K562 (cell line): ENCODE measurements around the gene MSH2. TPM values are rescaled to one million over a fixed set of nuclear protein-coding genes. Genes with fewer than 3 reads are reported as not detected.

Experiments used
- ATAC-seq: fragments of 200-7000 bp; cut with Tn5 transposase; 3 replicates; pipeline ENCODE4 v1.9.1; 2020; ENCODE audit warnings: moderate library complexity
- BruUV-seq: library from RNA; stranded (reverse); fragments of 400-500 nt; replicated peaks from 2 replicates; lab custom pipeline; 2021; lab: Mats Ljungman, UMichigan
- CTCF ChIA-PET: fragments of 300-600 bp; formaldehyde crosslinking; extraction: SDS; loops from one replicate; lab custom pipeline; 2021; ENCODE audit warnings: low intra/inter-chr PET ratio; lab: Yijun Ruan, JAX
- POLR2A ChIA-PET: fragments of 300-600, 350-650 bp; sonication (Branson Sonifier 250); formaldehyde crosslinking; extraction: SDS; loops from one replicate; lab custom pipeline; 2021; ENCODE audit warnings: antibody characterized with exemption, inconsistent platforms; lab: Yijun Ruan, JAX
- DNase-seq, 4 experiments: peaks; one replicate each; pipeline versions ENCODE4 v3.0.0 to v3.0.0-alpha.2; 2011 to 2018; ENCODE audit warnings: low spot score in 3 of 4, mixed read lengths in 3 of 4; ENCODE audit errors: extremely low read depth in 1 of 4
- FAIRE-seq: peaks from 2 replicates; lab custom pipeline; 2011; peaks lifted over from hg19 to GRCh38; lab: Jason Lieb, UNC
- H2AFZ ChIP-seq: 2 replicates; pipeline ENCODE4 v1.6.0; 2011; ENCODE audit warnings: low read depth, low read length, control low read depth, inconsistent platforms
- H3K27ac ChIP-seq: fragments of 200-600 bp; 3 replicates; pipeline ENCODE4 v1.8.0; 2011; ENCODE audit warnings: low read depth, mild to moderate bottlenecking, control low read depth, inconsistent platforms, low read length, moderate library complexity, mixed read lengths; ENCODE audit errors: extremely low read depth
- H3K27me3 ChIP-seq, 2 experiments: fragments of 300-600 bp in 1 of 2; 2 replicates in 1 of 2; 3 replicates in 1 of 2; pipeline versions ENCODE4 v1.6.0 to v1.8.0; 2011; ENCODE audit warnings: inconsistent platforms in 2 of 2, low read length in 2 of 2, mild to moderate bottlenecking in 1 of 2, mixed read lengths in 1 of 2, moderate library complexity in 1 of 2; ENCODE audit not compliant: control insufficient read depth in 2 of 2, insufficient read depth in 2 of 2
- H3K36me3 ChIP-seq: fragments of 300-600 bp; 3 replicates; pipeline ENCODE4 v1.8.0; 2011; ENCODE audit warnings: mild to moderate bottlenecking, low read length, inconsistent platforms; ENCODE audit not compliant: control insufficient read depth, insufficient read depth
- H3K4me1 ChIP-seq, 2 experiments: fragments of 200-600 bp in 1 of 2; replicated peaks in 1 of 2; 2 replicates in 1 of 2; 3 replicates in 1 of 2; pipeline versions ENCODE4 v1.5.1 to v1.8.0; 2011; ENCODE audit warnings: inconsistent platforms in 2 of 2, low read length in 2 of 2, mild to moderate bottlenecking in 1 of 2, mixed read lengths in 1 of 2, moderate library complexity in 1 of 2; ENCODE audit not compliant: control insufficient read depth in 2 of 2, insufficient read depth in 2 of 2
- H3K4me2 ChIP-seq: 2 replicates; pipeline ENCODE4 v1.6.1; 2011; ENCODE audit warnings: low read length, control low read depth, inconsistent platforms, mixed read lengths; ENCODE audit not compliant: insufficient read depth
- H3K4me3 ChIP-seq: fragments of 200-600 bp; sonication (generic), shearing (Covaris generic); 2 replicates; pipeline ENCODE4 v1.5.1; 2016; ENCODE audit warnings: control low read depth, inconsistent platforms
- H3K79me2 ChIP-seq: fragments of 200-600 bp; 3 replicates; pipeline ENCODE4 v1.8.0; 2011; ENCODE audit warnings: low read length, inconsistent platforms; ENCODE audit not compliant: control insufficient read depth, insufficient read depth
- H3K9ac ChIP-seq, 2 experiments: 2 replicates each; pipeline versions ENCODE4 v1.6.0 to v1.6.1; 2011; ENCODE audit warnings: low read depth in 2 of 2, low read length in 2 of 2, control low read depth in 1 of 2, inconsistent platforms in 1 of 2, mild to moderate bottlenecking in 1 of 2, mixed read lengths in 1 of 2; ENCODE audit not compliant: insufficient read depth in 1 of 2
- H3K9me1 ChIP-seq: one replicate; pipeline ENCODE4 v1.6.0; 2011; ENCODE audit warnings: inconsistent platforms, mild to moderate bottlenecking, low read length, moderate library complexity; ENCODE audit not compliant: control insufficient read depth, insufficient read depth
- H3K9me3 ChIP-seq: replicated peaks from 2 replicates; pipeline ENCODE4 v1.5.1; 2011; ENCODE audit warnings: low read depth, low read length, inconsistent platforms; ENCODE audit not compliant: control insufficient read depth, insufficient read depth
- H4K20me1 ChIP-seq: replicated peaks from 2 replicates; pipeline ENCODE4 v1.6.1; 2011; ENCODE audit warnings: low read length, inconsistent platforms, mixed read lengths; ENCODE audit not compliant: control insufficient read depth, insufficient read depth
- BACH1 ChIP-seq: fragments of 200-800 bp; sonication (Bioruptor generic); IDR thresholded peaks from 2 replicates; pipeline ENCODE4 v1.6.1; 2016; ENCODE audit warnings: missing genetic modification characterization, missing compliant biosample characterization
- CBFA2T2 ChIP-seq: fragments of 450-650 bp; conservative IDR thresholded peaks from 2 replicates; pipeline ENCODE4 v1.6.1; 2017; ENCODE audit warnings: mild to moderate bottlenecking
- CXXC5 ChIP-seq: fragments of 250-450 bp; sonication (Bioruptor Pico); IDR thresholded peaks from 2 replicates; pipeline ENCODE4 v1.8.0; 2022; ENCODE audit warnings: inconsistent platforms, mild to moderate bottlenecking, moderate library complexity
- DPF2 ChIP-seq: fragments of 450-650 bp; IDR thresholded peaks from 2 replicates; pipeline ENCODE4 v1.6.1; 2016
- FOSL1 ChIP-seq: fragments of 200-800 bp; sonication (Bioruptor generic); conservative IDR thresholded peaks from 2 replicates; pipeline ENCODE4 v1.6.1; 2016; ENCODE audit warnings: missing genetic modification characterization, missing compliant biosample characterization
- FOXK2 ChIP-seq, 2 experiments: fragments of 450-650 bp; IDR thresholded peaks in 1 of 2; conservative IDR thresholded peaks in 1 of 2; 2 replicates each; pipeline ENCODE4 v1.6.1; 2016; ENCODE audit warnings: low read depth in 2 of 2, mild to moderate bottlenecking in 1 of 2
- HDAC1 ChIP-seq, 2 experiments: fragments of 450-650 bp; IDR thresholded peaks; 2 replicates each; pipeline ENCODE4 v1.6.1; 2016 to 2017; ENCODE audit warnings: inconsistent platforms in 1 of 2, mild to moderate bottlenecking in 1 of 2, moderate library complexity in 1 of 2
- L3MBTL2 ChIP-seq: fragments of 450-650 bp; IDR thresholded peaks from 2 replicates; pipeline ENCODE4 v1.6.1; 2016; ENCODE audit warnings: mild to moderate bottlenecking, moderate library complexity
- LEF1 ChIP-seq: fragments of 450-650 bp; IDR thresholded peaks from 2 replicates; pipeline ENCODE4 v1.6.1; 2016; ENCODE audit warnings: mild to moderate bottlenecking
- MAX ChIP-seq: sonication (generic); formaldehyde crosslinking; IDR thresholded peaks from 2 replicates; pipeline ENCODE4 v1.9.0; 2022; ENCODE audit warnings: mild to moderate bottlenecking, missing genetic modification reagents
- PRDM10 ChIP-seq: fragments of 450-650 bp; IDR thresholded peaks from 2 replicates; pipeline ENCODE4 v1.6.1; 2018; ENCODE audit not compliant: partially characterized antibody
- RBBP5 ChIP-seq: fragments of 200-600 bp; sonication (generic); IDR thresholded peaks from 2 replicates; pipeline ENCODE4 v1.6.1; 2012; ENCODE audit warnings: borderline replicate concordance, mild to moderate bottlenecking, low read length, control low read depth, inconsistent platforms; ENCODE audit not compliant: insufficient read depth, poor library complexity, severe bottlenecking
- SIN3B ChIP-seq: fragments of 450-650 bp; IDR thresholded peaks from 2 replicates; pipeline ENCODE4 v1.6.1; 2017; ENCODE audit warnings: low read depth, mild to moderate bottlenecking, moderate library complexity
- SMARCE1 ChIP-seq: fragments of 450-650 bp; IDR thresholded peaks from 2 replicates; pipeline ENCODE4 v1.7.1; 2016; ENCODE audit warnings: mild to moderate bottlenecking
- STAG1 ChIP-seq: sonication (generic); formaldehyde crosslinking; IDR thresholded peaks from 2 replicates; pipeline ENCODE4 v1.5.0; 2020; ENCODE audit warnings: missing genetic modification reagents, borderline replicate concordance
- TARDBP ChIP-seq: fragments of 450-650 bp; IDR thresholded peaks from 2 replicates; pipeline ENCODE4 v1.6.1; 2016
- TOE1 ChIP-seq, 2 experiments: fragments of 450-650 bp in 1 of 2; sonication (generic) in 1 of 2; formaldehyde crosslinking in 1 of 2; IDR thresholded peaks; 2 replicates each; pipeline versions ENCODE4 v1.7.1 to v1.8.0; 2016 to 2022; ENCODE audit warnings: borderline replicate concordance in 2 of 2, mild to moderate bottlenecking in 2 of 2, antibody characterized with exemption in 1 of 2, inconsistent platforms in 1 of 2, low read depth in 1 of 2, missing genetic modification reagents in 1 of 2, moderate library complexity in 1 of 2
- ZBTB2 ChIP-seq: fragments of 450-650 bp; IDR thresholded peaks from 2 replicates; pipeline ENCODE4 v1.6.1; 2016; ENCODE audit warnings: antibody characterized with exemption
- ZKSCAN3 ChIP-seq: fragments of 250-450 bp; sonication (Bioruptor Pico); IDR thresholded peaks from 2 replicates; pipeline ENCODE4 v1.4.0; 2020
- WGBS: fragments of 100-300 bp; shearing (Covaris generic); methylation state at CpG from one replicate; pipeline ENCODE4 v1.1.6; 2016; ENCODE audit warnings: low coverage, mixed read lengths; ENCODE audit not compliant: insufficient coverage; ENCODE audit errors: missing lambda C conversion rate; 5-methylcytosine and 5-hydroxymethylcytosine counted together
- in situ Hi-C: fragments of 300-500 bp; cut with MboI; formaldehyde crosslinking; loops from 4 replicates; pipeline ENCODE4 v1.15.0; 2018; ENCODE audit warnings: inconsistent platforms, mixed read lengths
- intact Hi-C: fragments of 100-400 bp; cut with micrococcal nuclease; formaldehyde crosslinking; loops from 2 replicates; pipeline ENCODE4 v1.14.2; 2022
- polyA plus RNA-seq, 8 experiments: library from polyadenylated mRNA; depleted of rRNA in 4 of 8; stranded (reverse) in 5 of 8; unstranded in 3 of 8; fragments of >200 nt; fragmentation: Nextera tagmentation in 2 of 8; fragmentation: Illumina TruSeq in 1 of 8; extraction: Ambion mirVana in 2 of 8; extraction: Trizol in 1 of 8; gene quantifications; 2 replicates each; pipeline versions ENCODE4 v1.2.1 to v1.2.3, GENCODE V29; 2011 to 2014; ENCODE audit warnings: inconsistent platforms in 1 of 8, missing spikeins in 1 of 8
- total RNA-seq, 7 experiments: library from RNA; depleted of rRNA in 6 of 7; stranded (reverse); fragments of >200 nt in 6 of 7; fragmentation: Illumina TruSeq in 2 of 7; extraction: Trizol in 2 of 7; gene quantifications; 2 replicates each; pipeline versions ENCODE4 v1.2.1 to v1.2.3, GENCODE V29; 2011 to 2021; ENCODE audit warnings: low replicate concordance in 1 of 7

The MSH2 gene
- total and polyA plus RNA-seq, 9 of the 15 experiments (the other 6 are each of a cell fraction or from before 2014, with no cell fraction given), result 51.8 to 139 (median 113) TPM

GRCh38 chr2:47359375-47359868 is 43.5 kb upstream of the MSH2 start:
- Histone ChIP-seq H3K27ac (peak overlapping the region; percentile 80), H3K27me3 (no peaks in the 10 kb centered on the region), H3K36me3 (no peaks in the 10 kb centered on the region), H3K79me2 (no peaks in the 10 kb centered on the region), H3K9ac (peak overlapping the region; percentile 53 to 68; a peak in 3 of 4 replicates), H3K4me1 (peaks cover 46 to 49% of the 10 kb centered on the region in 2 experiments), H2AFZ (peak overlapping the region; percentile 95), H3K4me3 (no peak overlapping the region), H3K9me3 (no peaks in the 10 kb centered on the region), H3K4me2 (peak overlapping the region; percentile 75), H3K9me1 (no peaks in the 10 kb centered on the region), H4K20me1 (no peaks in the 10 kb centered on the region)
- ATAC-seq (peak; percentile 44), DNase-seq (peak; percentile 33 to 60 (median 40)), FAIRE-seq (no peak)
- intact Hi-C loops, result no loop called here
- WGBS, result 1% methylated on average over 10 of the region's 10 CpGs
- no TSS peak for BruUV-seq
- in situ Hi-C loops, result no loop called here
- ChIA-PET CTCF (no interaction called here), POLR2A (no interaction called here)
- TF ChIP-seq STAG1 (no peak), SMARCE1 (peak; percentile 74), MAX (CRISPR knock-in tag) (peak; percentile 78), FOXK2 (conservative IDR thresholded peaks at IDR 0.05 in 1 of 2, IDR thresholded peaks at IDR 0.05 in 1 of 2; ENCODE audit: low read depth in 2 of 2) (peak; percentile 86 to 94), ZBTB2 (peak; percentile 57; the same call in 1 of the 2 replicates), ZKSCAN3 (no peak), FOSL1 (tag) (peak; percentile 77), TARDBP (no peak), CXXC5 (CRISPR knock-in tag) (peak; percentile 31; the same call in 1 of the 2 replicates), PRDM10 (peak; percentile 25), CBFA2T2 (peak; percentile 11; the same call in 1 of the 2 replicates), BACH1 (no peak), L3MBTL2 (peak; percentile 91), LEF1 (peak; percentile 59; the same call in 1 of the 2 replicates), SIN3B (no peak), TOE1 (IDR thresholded peaks at IDR 0.05; ENCODE audit: borderline replicate concordance) (no peak), TOE1 (CRISPR knock-in tag; IDR thresholded peaks at IDR 0.05; ENCODE audit: borderline replicate concordance, low read depth) (no peak), DPF2 (peak; percentile 78; the same call in 1 of the 2 replicates), RBBP5 (peak; percentile 35), HDAC1 (IDR thresholded peaks at IDR 0.05) (peak in 1 of 2 experiments; percentile 60; a peak in 2 of 4 replicates)
